Measurements from ENCODE around the gene POLDIP2.

Gene POLDIP2

GRCh38 chr17:28335201-28335958 is 21.9 kb downstream of the POLDIP2 start, which contains the start of the genes IFT20 and TNFAIP1:
IFT20 (minus strand) TSS chr17:28335472; CDS start chr17:28331985, 3,487 bp downstream.
TNFAIP1 (plus strand) TSS chr17:28335761; CDS start chr17:28339522, 3,761 bp downstream.
- DNase-seq (ENCODE audit: low spot score) = peak; percentile 96

DNA sequence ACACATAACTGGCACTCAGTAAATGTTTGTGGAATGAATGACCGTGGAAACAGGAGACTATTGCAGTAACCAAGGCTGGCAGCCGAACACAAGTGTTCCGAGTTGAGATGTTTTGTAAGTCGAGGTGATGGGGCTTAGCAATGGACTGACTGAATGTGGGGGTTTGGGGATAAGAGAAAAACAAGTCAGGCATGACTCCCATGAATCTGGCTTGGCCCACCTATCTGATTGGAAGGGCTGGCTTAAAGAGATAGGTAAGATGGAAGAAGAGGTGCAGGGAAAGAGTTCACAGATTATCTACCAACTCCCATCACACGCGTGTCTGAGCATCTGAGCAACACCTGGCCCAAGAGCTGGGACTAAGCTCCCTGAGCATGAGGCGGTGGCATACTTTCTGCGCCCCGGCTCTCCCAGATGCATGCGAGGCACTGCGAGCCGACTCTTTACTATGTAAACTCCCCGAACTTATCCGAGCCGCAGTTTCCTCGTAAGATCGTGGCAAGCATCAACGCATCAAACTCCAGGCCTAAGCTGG is 22.6 kb downstream of the POLDIP2 start:
- no peak for DNase-seq (ENCODE audit: low spot score)

DNA sequence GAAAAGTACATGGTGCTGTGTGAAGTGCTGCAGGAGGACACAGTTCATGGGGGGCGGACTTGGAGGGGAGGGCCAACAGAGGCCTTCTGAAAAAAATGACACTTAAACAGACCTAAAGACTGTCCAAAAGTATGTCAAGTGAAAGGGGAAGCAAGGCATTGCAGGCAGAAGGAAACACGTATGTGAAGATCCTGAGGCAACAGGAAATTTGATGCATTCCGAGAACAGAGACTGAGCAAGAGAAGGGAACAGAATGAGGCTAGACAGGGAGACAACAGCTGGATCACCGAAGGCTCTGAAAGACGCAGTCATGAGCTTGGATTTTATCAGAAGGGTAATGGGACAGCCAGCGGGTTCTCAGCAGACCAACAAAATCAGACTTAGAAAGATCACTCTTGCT is 23.2 kb downstream of the POLDIP2 start:
- DNase-seq (ENCODE audit: low spot score) = no peak

GRCh38 chr17:28333083-28333746 is 24.1 kb downstream of the POLDIP2 start:
- DNase-seq (ENCODE audit: low spot score) = no peak

DNA sequence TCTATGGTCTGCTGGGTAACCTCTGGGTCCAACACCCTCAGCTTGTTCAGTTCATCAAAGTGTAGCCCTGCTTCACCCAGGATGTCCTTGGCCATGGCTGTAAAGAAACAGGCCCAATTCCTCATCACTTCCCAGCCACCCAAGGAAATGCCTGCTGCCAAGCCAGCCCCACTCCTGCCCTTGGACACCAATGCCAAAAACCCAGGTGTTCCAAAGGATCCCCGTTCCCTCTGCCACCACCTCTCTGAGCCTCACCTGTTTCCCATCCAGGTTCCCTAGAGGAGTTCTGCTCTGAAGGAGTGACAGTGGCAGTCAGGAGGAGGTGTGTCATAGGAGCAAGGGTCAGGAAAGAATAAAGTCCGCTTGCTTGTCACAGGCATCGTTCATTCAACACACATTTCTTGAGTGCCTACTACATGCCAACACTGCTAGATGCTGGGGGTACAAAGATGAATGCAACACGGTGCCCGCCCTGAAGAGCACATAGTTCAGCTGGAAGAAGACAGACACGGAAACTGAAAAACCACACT is 25.4 kb downstream of the POLDIP2 start:
- DNase-seq (ENCODE audit: low spot score) = no peak

DNA sequence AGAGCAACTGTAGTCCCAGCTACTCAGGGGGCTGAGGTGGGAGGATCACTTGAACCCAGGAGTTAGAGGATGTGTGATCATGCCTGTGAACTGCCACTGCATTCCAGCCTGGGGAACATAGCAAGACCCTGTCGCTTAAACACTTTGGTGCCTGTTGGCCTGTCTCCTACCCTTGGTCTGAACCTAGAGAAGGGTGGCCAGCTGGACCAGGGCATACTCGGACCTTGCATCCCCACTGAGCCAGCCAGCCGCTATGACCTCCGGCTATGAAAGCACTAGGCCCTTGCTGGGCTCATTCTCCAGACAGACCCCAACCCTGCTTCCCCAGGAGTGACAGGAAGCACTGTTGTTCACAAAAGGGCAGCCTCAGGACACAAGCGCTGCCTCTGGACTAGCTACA is 26.7 kb downstream of the POLDIP2 start:
- no peak for DNase-seq (ENCODE audit: low spot score)

DNA sequence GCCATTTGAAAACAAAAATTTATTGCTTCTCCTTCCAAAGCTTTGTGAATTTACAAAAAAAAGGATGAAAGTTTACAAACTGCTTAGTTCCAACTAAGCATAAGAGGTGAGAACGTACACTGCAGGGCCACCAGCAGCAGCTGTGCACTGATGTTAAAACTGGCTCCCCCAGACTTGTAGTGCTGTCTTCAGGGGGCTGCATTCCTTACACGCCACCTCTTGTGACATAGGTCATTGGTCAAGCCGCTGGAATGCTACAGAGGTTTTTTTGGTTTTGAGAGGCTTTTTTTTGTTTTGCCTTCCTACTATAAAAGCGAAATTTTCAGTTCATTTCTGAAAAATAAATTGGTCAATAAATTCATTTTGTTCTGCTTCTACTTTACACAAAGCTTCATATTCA is 29.0 kb downstream of the POLDIP2 start:
- no peak for DNase-seq (ENCODE audit: low spot score)

DNA sequence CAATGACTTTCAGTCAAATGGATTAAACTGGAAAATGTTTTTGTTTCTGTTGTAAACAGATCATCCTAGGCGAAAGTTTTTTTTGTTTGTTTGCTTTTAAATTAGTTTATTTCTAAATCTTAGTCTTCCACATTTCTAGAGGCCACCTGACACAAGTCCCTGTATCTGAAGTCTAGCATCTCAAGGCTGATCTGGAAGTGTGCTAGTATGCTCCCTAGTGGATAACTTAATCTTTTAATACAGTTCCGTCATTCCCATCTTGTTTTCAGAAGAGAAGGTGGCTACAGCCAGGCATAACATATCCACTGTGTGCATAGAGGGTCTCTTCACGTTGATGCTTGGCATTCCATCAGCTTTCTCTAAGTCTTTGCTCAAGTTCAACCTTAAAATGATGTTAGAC is 29.6 kb downstream of the POLDIP2 start:
- DNase-seq (ENCODE audit: low spot score) = no peak

DNA sequence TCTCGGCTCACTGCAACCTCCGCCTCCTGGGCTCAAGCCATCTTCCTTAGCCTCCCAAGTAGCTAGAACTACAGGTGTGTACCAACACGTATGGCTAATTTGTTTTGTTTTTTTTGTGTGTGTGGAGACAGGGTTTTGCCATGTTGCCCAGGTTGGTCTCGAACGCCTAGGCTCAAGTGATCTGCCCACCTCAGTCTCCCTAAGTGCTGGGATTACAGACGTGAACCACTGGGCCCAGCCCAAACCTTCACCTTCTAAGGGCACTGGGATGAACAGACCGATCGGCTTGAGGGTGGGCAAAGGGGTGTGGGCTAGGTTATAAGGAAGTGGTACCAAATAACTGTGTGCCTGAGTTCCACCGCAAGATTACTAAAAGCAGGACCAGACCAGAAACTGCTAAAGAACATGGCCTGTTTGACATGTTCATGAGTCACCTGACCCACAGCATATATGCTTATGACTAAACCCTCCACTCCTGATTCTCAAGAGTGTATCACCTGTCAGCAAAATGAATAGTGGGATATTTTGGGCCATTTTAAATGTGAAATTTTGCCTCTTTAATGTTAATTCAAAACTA is 30.2 kb downstream of the POLDIP2 start:
- DNase-seq (ENCODE audit: low spot score) = no peak

- DNase-seq (ENCODE audit: low spot score) = no peak
Observed at GRCh38 chr17:28326114-28326513, 31.2 kb downstream of the POLDIP2 start.

- DNase-seq (ENCODE audit: low spot score) = no peak
Observed at GRCh38 chr17:28325211-28325610, 32.1 kb downstream of the POLDIP2 start.

GRCh38 chr17:28324781-28325180 is 32.5 kb downstream of the POLDIP2 start:
- DNase-seq (ENCODE audit: low spot score) = no peak

DNA sequence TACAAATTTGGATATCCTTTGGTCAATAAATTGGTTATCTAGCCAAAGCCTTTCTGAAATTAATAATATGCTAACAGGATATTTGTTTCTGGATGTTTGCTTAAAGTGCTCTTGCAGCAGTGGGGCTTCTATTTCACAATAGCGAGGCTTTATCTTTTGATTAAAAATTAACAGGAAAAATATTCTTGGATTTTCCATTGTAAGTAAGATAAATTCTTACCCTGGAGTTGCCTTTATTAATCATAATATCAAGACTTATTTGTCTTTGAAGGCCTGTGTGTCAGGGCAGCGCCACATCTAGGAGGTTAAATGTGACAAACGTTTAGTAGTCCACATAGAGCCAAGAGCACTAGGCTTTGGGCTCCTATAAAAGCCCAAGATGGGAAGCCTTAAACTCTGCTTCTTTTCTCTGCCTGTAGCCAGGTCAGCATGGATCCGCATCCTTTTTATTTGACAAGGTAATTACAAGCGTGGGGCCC is 33.0 kb downstream of the POLDIP2 start:
- no peak for DNase-seq (ENCODE audit: low spot score)

GRCh38 chr17:28320215-28321061 is 36.9 kb downstream of the POLDIP2 start:
- DNase-seq (ENCODE audit: low spot score) = no peak

DNA sequence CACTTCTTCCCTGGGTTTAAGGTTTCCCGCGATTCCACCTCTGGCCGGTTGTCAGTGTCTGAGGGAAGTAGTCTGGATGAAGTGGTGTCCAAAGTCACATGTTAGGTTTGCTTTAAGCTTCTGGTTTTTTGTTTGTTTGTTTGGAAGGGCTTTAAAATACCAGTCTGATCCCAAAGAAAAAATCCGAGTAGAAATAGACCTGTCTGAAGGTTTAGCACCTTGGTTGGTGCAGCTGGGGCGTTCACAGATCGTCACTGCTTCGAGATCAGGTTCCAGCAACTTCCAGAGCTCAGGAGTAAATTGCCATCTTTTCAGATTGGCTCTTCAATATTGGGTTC is 37.8 kb downstream of the POLDIP2 start:
- no peak for DNase-seq (ENCODE audit: low spot score)

DNA sequence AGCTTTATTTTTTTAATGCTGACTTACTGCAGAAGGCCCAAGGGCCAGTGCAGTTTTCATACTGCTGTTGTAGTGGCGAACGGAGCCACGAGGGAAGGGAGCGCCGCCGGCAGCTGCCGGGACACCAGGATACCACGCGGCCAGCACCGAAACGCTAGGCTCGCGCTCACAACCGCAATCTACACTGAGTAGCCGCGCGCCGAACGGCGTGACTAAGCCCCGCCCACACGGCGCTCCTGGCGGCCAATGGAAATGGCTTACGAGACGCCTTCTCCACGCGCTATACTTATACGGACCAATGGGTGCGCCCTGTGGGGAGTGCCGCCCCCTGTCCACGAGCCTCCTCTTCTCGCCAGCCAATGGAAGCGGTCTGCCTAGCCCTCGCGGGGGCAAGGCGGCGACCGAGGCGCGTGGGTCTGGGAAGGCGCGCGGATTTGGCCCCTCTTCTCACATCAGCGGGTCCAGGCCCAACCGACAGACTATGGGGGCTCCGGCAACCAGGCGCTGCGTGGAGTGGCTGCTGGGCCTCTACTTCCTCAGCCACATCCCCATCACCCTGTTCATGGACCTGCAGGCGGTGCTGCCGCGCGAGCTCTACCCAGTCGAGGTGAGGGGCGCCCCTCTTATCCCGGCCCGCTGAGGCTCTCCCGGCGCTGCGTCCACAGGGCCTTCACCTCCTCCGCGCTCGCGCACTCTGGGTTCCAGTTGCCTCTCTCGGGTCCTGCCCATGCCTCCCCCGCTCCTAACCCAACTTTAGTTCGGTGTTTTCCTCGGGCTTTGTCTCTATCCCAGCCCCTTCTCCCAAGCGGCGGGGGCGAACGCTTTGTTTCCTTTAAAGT is 38.3 kb downstream of the POLDIP2 start, which contains the start of gene TMEM97:
Gene TMEM97 (plus strand): TSS at position 442 of the 839 bp plus-strand sequence. CDS start 40 bp downstream, at position 482.
- peak; percentile 98 for DNase-seq (ENCODE audit: low spot score)

- peak; percentile 32 for DNase-seq (ENCODE audit: low spot score)
Observed at GRCh38 chr17:28317966-28318758, 39.2 kb downstream of the POLDIP2 start.

DNA sequence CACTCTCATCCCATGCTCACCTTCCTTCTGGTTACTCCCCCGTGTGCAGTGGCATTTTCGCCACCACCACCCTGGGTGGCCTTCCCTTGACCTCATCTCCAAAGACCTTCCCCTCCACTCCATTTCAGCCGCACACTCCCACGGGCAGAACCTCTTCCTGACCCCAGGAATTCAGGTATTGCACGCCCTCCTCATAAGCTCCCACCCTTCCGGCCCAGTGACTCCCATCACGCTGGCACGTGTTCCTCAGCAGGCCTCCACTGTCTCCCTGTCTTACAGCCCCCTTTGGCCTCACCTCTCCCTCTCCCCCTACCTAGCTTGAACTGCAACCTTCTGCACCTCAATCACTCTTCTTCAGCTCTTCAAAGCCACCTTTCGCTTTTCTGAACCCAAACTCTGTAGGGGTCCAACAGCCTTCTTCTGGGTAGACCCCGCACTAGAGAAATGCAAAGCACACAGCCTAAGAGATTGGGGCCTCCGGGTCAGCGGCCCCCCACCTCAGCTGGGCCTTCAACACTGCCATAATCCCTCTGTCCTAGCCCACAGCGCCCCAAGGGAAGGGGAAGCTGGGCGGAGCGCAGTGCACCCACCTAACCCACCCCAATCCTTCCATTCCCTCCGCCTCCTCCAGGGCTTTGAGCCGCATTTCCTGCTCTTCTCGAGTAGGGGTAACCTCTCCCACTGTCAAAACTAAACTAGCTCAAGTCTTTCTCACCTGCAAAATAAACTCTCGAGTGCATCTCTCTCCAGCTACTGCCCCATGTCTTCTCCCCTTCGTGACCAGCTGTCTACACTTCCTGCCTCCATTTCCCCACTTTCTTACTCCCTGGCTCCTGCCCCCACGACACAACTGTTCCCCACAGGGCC is 40.0 kb downstream of the POLDIP2 start:
- no peak for DNase-seq (ENCODE audit: low spot score)

All from HuH-7 (cell line).